Esophagus squamous epithelium (tissue), 5 donors: ENCODE measurements around the gene DUSP8. TPM values are rescaled to one million over a fixed set of nuclear protein-coding genes. Genes with fewer than 3 reads are reported as not detected.

Experiments used
- DNase-seq: peaks from one replicate; lab custom pipeline; 2025; lab: John Stamatoyannopoulos, UW
- H3K27ac ChIP-seq, 4 donors: fragments of 200-600 bp; sonication (generic); one replicate each; pipeline ENCODE4 v1.5.1; 2016 to 2019; ENCODE audit warnings: mild to moderate bottlenecking in 1 of 4
- H3K27me3 ChIP-seq, 4 donors: fragments of 200-600 bp; sonication (generic); 1 replicate in 3 of 4; 2 replicates in 1 of 4; pipeline versions ENCODE4 v1.5.1 to v1.6.0; 2017 to 2021; ENCODE audit warnings: antibody characterized with exemption in 1 of 4
- H3K36me3 ChIP-seq, 3 donors: fragments of 200-600 bp; sonication (generic); one replicate each; pipeline ENCODE4 v1.5.1; 2016 to 2019
- H3K4me1 ChIP-seq, 3 donors: fragments of 200-600 bp; sonication (generic); one replicate each; pipeline ENCODE4 v1.5.1; 2017 to 2019
- H3K4me3 ChIP-seq, 4 donors: fragments of 200-600 bp; sonication (generic); 1 replicate in 3 of 4; 2 replicates in 1 of 4; pipeline ENCODE4 v1.5.1; 2016 to 2019; ENCODE audit warnings: mild to moderate bottlenecking in 2 of 4, moderate library complexity in 1 of 4
- H3K9me3 ChIP-seq, 3 donors: fragments of 200-600 bp; sonication (generic); one replicate each; pipeline ENCODE4 v1.5.1; 2016 to 2019
- POLR2A ChIP-seq, 4 donors: fragments of 450-650 bp; IDR thresholded peaks; one replicate each; pipeline ENCODE4 v1.6.1; 2017; ENCODE audit warnings: antibody characterized with exemption in 4 of 4, mild to moderate bottlenecking in 4 of 4, moderate library complexity in 3 of 4
- WGBS, 2 donors: methylation state at CpG; one replicate each; pipeline ENCODE4 v1.1.5; 2018; 5-methylcytosine and 5-hydroxymethylcytosine counted together
- intact Hi-C: fragments of 100-400 bp; cut with DNase I; formaldehyde crosslinking; loops from one replicate; pipeline ENCODE4 v1.15.0; 2022
- total RNA-seq, 4 donors: library from RNA; depleted of rRNA; stranded (reverse); fragments of >200 nt; gene quantifications; one replicate each; pipeline ENCODE4 v1.1.0, GENCODE V29; 2016
- TF ChIP-seq, protein P1 (sequence below), 6 experiments: fragments of 450-650 bp in 4 of 6; fragments of 200-600 bp in 2 of 6; sonication (generic) in 2 of 6; IDR thresholded peaks; one replicate each; pipeline ENCODE4 v1.5.1; 2016 to 2019; ENCODE audit warnings: antibody characterized with exemption in 6 of 6, mild to moderate bottlenecking in 4 of 6, moderate library complexity in 4 of 6
- donor health status: DM: yes; HTN: yes; CAD: no.

DUSP8 gene
- total RNA-seq, 4 donors from 2014 or later = 0.12 to 1.3 (median 0.64) TPM

DNA sequence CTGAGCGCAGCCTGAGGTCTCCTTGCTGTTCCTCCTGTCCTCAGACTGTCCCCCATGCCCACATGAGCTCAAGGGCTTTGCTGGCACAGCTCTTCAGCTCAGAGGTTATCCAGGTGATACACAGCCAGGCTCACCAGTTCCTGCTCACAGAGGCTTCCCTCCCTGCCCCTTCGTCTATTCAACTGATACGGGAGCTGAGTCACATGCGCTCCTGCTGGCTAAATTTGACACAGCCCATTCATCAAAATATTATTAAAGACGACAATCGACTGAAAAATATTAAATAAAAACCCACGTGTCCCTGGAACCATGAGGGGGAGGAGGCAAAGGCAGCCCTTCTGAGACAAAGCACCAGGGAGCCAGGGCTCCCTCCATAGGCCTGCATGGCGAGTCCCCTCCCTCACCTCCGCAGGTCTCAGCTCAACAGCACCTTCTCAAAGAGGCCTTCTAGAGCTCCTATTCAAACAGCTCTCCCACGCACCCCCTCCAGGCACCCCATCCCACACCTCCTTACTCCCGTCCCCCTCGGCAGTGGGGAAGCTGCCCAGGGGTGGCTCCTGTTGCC is 40.5 kb downstream of the DUSP8 start:
- peak overlapping the region in 1 of 4 donors; percentile 10 for H3K4me3 ChIP-seq
- WGBS, 2 donors = 45 to 47% methylated on average over 10 to 12 of the region's 12 CpGs
- peaks cover 33 to 92% (median 63%) of the 10 kb centered on the region in 3 donors for H3K4me1 ChIP-seq
- no peaks in the 10 kb centered on the region for H3K27me3 ChIP-seq
- H3K9me3 ChIP-seq = no peaks in the 10 kb centered on the region
- TF ChIP-seq POLR2A (IDR thresholded peaks at IDR 0.05) = no peak
- TF ChIP-seq, protein P1, sequence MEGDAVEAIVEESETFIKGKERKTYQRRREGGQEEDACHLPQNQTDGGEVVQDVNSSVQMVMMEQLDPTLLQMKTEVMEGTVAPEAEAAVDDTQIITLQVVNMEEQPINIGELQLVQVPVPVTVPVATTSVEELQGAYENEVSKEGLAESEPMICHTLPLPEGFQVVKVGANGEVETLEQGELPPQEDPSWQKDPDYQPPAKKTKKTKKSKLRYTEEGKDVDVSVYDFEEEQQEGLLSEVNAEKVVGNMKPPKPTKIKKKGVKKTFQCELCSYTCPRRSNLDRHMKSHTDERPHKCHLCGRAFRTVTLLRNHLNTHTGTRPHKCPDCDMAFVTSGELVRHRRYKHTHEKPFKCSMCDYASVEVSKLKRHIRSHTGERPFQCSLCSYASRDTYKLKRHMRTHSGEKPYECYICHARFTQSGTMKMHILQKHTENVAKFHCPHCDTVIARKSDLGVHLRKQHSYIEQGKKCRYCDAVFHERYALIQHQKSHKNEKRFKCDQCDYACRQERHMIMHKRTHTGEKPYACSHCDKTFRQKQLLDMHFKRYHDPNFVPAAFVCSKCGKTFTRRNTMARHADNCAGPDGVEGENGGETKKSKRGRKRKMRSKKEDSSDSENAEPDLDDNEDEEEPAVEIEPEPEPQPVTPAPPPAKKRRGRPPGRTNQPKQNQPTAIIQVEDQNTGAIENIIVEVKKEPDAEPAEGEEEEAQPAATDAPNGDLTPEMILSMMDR (IDR thresholded peaks at IDR 0.05) = peak in 2 of 6 experiments; percentile 41 to 60
- peaks cover 5 to 40% (median 6%) of the 10 kb centered on the region in 3 donors for H3K36me3 ChIP-seq
- intact Hi-C loops = no loop called here
- no peak for DNase-seq
- peak overlapping the region; percentile 80 to 87 (median 84) for H3K27ac ChIP-seq

DNA sequence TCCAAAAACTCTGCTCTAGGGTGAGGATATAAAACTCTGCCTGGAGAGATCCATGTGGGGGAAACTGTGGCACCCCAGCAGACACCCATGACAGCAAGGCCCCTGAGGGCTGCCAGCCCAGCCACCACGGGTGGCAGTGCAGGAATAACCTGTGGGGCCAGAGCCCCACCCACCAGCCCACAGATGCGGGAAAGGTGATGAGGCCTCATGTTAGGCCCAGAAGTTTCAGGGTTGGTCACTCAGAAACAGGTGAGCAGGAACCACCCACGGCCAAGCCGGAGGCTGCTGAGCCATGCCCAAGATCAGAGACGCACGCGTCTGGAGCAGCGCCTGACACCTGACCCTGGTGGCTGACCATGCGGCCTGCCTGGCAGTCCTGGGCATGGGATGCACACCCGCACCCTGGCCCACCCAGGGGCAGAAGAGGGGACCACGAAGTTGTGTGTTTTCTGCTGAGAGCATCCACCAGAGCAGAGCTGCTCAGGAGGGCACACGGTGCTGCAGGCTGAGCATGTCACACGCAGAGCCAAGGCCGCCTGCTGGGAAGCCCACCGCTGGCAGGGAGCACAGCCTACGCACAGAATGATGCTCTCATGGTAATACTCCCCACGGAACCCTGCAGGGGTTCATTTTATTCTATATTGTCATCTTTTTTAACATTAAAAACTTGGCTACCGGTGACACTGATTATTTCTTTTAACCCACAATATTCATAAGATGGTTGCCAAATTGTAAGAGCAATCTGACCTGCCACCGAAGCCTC is 41.2 kb downstream of the DUSP8 start:
- Histone ChIP-seq H3K4me3 (no peak overlapping the region), H3K4me1 (peaks cover 33 to 90% (median 60%) of the 10 kb centered on the region in 3 donors), H3K27me3 (no peaks in the 10 kb centered on the region), H3K27ac (peak overlapping the region; percentile 80 to 87 (median 84)), H3K9me3 (no peaks in the 10 kb centered on the region), H3K36me3 (peaks cover 5 to 36% (median 6%) of the 10 kb centered on the region in 3 donors)
- WGBS, 2 donors = 72 to 76% methylated on average over 7 of the region's 19 CpGs
- intact Hi-C loops = no loop called here
- TF ChIP-seq, protein P1 (IDR thresholded peaks at IDR 0.05) = no peak
- TF ChIP-seq POLR2A (IDR thresholded peaks at IDR 0.05) = no peak
- no peak for DNase-seq

GRCh38 chr11:1529774-1530173 is 42.3 kb downstream of the DUSP8 start:
- no peak for DNase-seq
- TF ChIP-seq, protein P1 (IDR thresholded peaks at IDR 0.05) = no peak
- Histone ChIP-seq H3K9me3 (no peaks in the 10 kb centered on the region), H3K27me3 (no peaks in the 10 kb centered on the region), H3K27ac (no peak overlapping the region), H3K36me3 (peaks cover 5 to 27% (median 6%) of the 10 kb centered on the region in 3 donors), H3K4me1 (peaks cover 33 to 86% (median 50%) of the 10 kb centered on the region in 3 donors), H3K4me3 (no peak overlapping the region)
- intact Hi-C loops = no loop called here
- 81 to 96% methylated on average over 1 to 4 of the region's 5 CpGs for WGBS, 2 donors

DNA sequence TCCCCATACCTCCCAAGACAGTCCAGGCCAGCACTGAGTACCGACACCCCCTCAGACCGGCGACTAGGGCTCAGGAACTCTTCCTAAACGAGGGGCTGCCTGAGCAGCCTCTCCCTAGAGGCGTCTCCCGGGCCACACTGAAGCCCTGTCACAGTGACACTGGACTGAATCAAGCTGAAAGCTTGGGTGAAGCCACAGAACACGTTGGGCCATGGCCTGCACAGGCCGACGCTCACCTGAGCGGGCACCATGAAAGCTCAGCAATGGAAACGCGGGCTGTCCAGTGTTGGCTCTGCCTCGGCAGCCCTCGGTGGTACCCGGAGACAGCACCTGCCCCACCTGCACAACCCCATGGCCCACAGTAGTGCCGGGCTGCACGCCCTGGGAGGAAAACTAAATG is 42.8 kb downstream of the DUSP8 start:
- Histone ChIP-seq H3K27ac (no peak overlapping the region), H3K27me3 (no peaks in the 10 kb centered on the region), H3K4me1 (peaks cover 31 to 83% (median 45%) of the 10 kb centered on the region in 3 donors), H3K36me3 (peaks cover 1 to 22% (median 2%) of the 10 kb centered on the region in 3 donors), H3K9me3 (no peaks in the 10 kb centered on the region), H3K4me3 (no peak overlapping the region)
- TF ChIP-seq, protein P1 (IDR thresholded peaks at IDR 0.05) = no peak
- TF ChIP-seq POLR2A (IDR thresholded peaks at IDR 0.05) = no peak
- intact Hi-C loops = no loop called here
- DNase-seq = no peak
- WGBS, 2 donors = 94 to 96% methylated on average over 9 to 13 of the region's 17 CpGs

- no peak for DNase-seq
- H3K4me1 ChIP-seq = peaks cover 28 to 83% (median 39%) of the 10 kb centered on the region in 3 donors
- no peaks in the 10 kb centered on the region for H3K9me3 ChIP-seq
- intact Hi-C loops = no loop called here
- no peak overlapping the region for H3K27ac ChIP-seq
- 79 to 87% methylated on average over 3 to 5 of the region's 10 CpGs for WGBS, 2 donors
- TF ChIP-seq, protein P1 (IDR thresholded peaks at IDR 0.05) = no peak
- no peak for TF ChIP-seq POLR2A (IDR thresholded peaks at IDR 0.05)
- H3K27me3 ChIP-seq = no peaks in the 10 kb centered on the region
- H3K4me3 ChIP-seq = no peak overlapping the region
- peaks cover 0 to 19% (median 0%) of the 10 kb centered on the region in 3 donors for H3K36me3 ChIP-seq
Observed at GRCh38 chr11:1528710-1529109, 43.4 kb downstream of the DUSP8 start.
